ENCODE data around the gene GRIA4.

The GRIA4 gene

GRCh38 chr11:105598371-105598770 lies 11.5 kb upstream of the GRIA4 start:
- H3K4me3 ChIP-seq (ENCODE audit: low read length), result no peak overlapping the region
- no peaks in the 10 kb centered on the region for H3K36me3 ChIP-seq (replicated peaks; ENCODE audit: low read depth, low read length)
- no peaks in the 10 kb centered on the region for H4K20me1 ChIP-seq (ENCODE audit: insufficient read depth, low read length)
- H3K9me3 ChIP-seq (ENCODE audit: insufficient read depth, low read length), result no peaks in the 10 kb centered on the region
- H2AFZ ChIP-seq (ENCODE audit: low read depth, low read length), result no peak overlapping the region
- no peaks in the 10 kb centered on the region for H3K79me2 ChIP-seq (ENCODE audit: low read length)
- TF ChIP-seq, protein P1, sequence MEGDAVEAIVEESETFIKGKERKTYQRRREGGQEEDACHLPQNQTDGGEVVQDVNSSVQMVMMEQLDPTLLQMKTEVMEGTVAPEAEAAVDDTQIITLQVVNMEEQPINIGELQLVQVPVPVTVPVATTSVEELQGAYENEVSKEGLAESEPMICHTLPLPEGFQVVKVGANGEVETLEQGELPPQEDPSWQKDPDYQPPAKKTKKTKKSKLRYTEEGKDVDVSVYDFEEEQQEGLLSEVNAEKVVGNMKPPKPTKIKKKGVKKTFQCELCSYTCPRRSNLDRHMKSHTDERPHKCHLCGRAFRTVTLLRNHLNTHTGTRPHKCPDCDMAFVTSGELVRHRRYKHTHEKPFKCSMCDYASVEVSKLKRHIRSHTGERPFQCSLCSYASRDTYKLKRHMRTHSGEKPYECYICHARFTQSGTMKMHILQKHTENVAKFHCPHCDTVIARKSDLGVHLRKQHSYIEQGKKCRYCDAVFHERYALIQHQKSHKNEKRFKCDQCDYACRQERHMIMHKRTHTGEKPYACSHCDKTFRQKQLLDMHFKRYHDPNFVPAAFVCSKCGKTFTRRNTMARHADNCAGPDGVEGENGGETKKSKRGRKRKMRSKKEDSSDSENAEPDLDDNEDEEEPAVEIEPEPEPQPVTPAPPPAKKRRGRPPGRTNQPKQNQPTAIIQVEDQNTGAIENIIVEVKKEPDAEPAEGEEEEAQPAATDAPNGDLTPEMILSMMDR (IDR thresholded peaks at IDR 0.05; ENCODE audit: low read depth, low read length), result no peak
- no peak for TF ChIP-seq EZH2phosphoT487 (IDR thresholded peaks at IDR 0.05; ENCODE audit: low read depth)
- H3K27ac ChIP-seq (ENCODE audit: low read length), result no peak overlapping the region
- no peaks in the 10 kb centered on the region for H3K4me1 ChIP-seq (ENCODE audit: low read length)
- H3K27me3 ChIP-seq (ENCODE audit: low read depth, low read length), result no peaks in the 10 kb centered on the region
- H3K9ac ChIP-seq (ENCODE audit: low read length), result no peak overlapping the region
- H3K4me2 ChIP-seq (ENCODE audit: low read length), result no peak overlapping the region

DNA sequence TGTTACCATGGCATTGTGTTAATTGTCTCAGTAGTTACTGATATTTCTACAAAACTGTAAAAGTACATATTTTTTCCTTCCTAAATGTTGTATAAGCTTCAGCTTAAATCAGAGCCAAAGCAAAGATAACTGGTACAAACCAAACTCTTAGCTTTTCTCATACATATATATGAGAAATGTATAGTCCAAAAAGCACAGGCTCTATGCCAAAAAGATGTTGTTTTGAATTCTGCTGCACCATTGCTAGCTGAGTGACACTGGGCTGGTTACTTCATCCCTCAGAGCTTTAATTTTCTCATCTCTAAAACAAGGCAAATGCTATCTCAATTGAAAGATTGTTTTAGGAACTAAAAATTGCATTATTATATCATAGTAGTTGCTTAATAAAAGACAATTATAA lies 6.7 kb upstream of the GRIA4 start:
- Histone ChIP-seq H3K9ac (ENCODE audit: low read length) (no peak overlapping the region), H3K4me3 (ENCODE audit: low read length) (no peak overlapping the region), H3K4me2 (ENCODE audit: low read length) (no peak overlapping the region), H3K27ac (ENCODE audit: low read length) (no peak overlapping the region), H3K79me2 (ENCODE audit: low read length) (no peaks in the 10 kb centered on the region), H2AFZ (ENCODE audit: low read depth, low read length) (no peak overlapping the region), H3K27me3 (ENCODE audit: low read depth, low read length) (no peaks in the 10 kb centered on the region), H3K9me3 (ENCODE audit: insufficient read depth, low read length) (no peaks in the 10 kb centered on the region), H3K36me3 (replicated peaks; ENCODE audit: low read depth, low read length) (no peaks in the 10 kb centered on the region), H3K4me1 (ENCODE audit: low read length) (no peaks in the 10 kb centered on the region), H4K20me1 (ENCODE audit: insufficient read depth, low read length) (no peaks in the 10 kb centered on the region)
- TF ChIP-seq, protein P1 (IDR thresholded peaks at IDR 0.05; ENCODE audit: low read depth, low read length), result no peak
- TF ChIP-seq EZH2phosphoT487 (IDR thresholded peaks at IDR 0.05; ENCODE audit: low read depth), result no peak

GRCh38 chr11:105609341-105609781 lies 512 bp upstream of the GRIA4 start:
- H3K36me3 ChIP-seq (replicated peaks; ENCODE audit: low read depth, low read length), result no peaks in the 10 kb centered on the region
- no peaks in the 10 kb centered on the region for H3K9me3 ChIP-seq (ENCODE audit: insufficient read depth, low read length)
- H2AFZ ChIP-seq (ENCODE audit: low read depth, low read length), result no peak overlapping the region
- no peaks in the 10 kb centered on the region for H3K27me3 ChIP-seq (ENCODE audit: low read depth, low read length)
- peak overlapping the region; percentile 47 for H3K4me3 ChIP-seq (ENCODE audit: low read length)
- no peaks in the 10 kb centered on the region for H3K79me2 ChIP-seq (ENCODE audit: low read length)
- no peak overlapping the region for H3K9ac ChIP-seq (ENCODE audit: low read length)
- H3K27ac ChIP-seq (ENCODE audit: low read length), result no peak overlapping the region
- TF ChIP-seq, protein P1 (IDR thresholded peaks at IDR 0.05; ENCODE audit: low read depth, low read length), result no peak
- no peak for TF ChIP-seq EZH2phosphoT487 (IDR thresholded peaks at IDR 0.05; ENCODE audit: low read depth)
- peak overlapping the region; percentile 41 for H3K4me2 ChIP-seq (ENCODE audit: low read length)
- peaks cover 12% of the 10 kb centered on the region for H3K4me1 ChIP-seq (ENCODE audit: low read length)
- no peaks in the 10 kb centered on the region for H4K20me1 ChIP-seq (ENCODE audit: insufficient read depth, low read length)

- TF ChIP-seq, protein P1 (IDR thresholded peaks at IDR 0.05; ENCODE audit: low read depth, low read length), result no peak
- TF ChIP-seq EZH2phosphoT487 (IDR thresholded peaks at IDR 0.05; ENCODE audit: low read depth), result no peak
- Histone ChIP-seq H4K20me1 (ENCODE audit: insufficient read depth, low read length) (no peaks in the 10 kb centered on the region), H3K27ac (ENCODE audit: low read length) (no peak overlapping the region), H2AFZ (ENCODE audit: low read depth, low read length) (no peak overlapping the region), H3K4me3 (ENCODE audit: low read length) (no peak overlapping the region), H3K36me3 (replicated peaks; ENCODE audit: low read depth, low read length) (no peaks in the 10 kb centered on the region), H3K9ac (ENCODE audit: low read length) (no peak overlapping the region), H3K79me2 (ENCODE audit: low read length) (no peaks in the 10 kb centered on the region), H3K4me1 (ENCODE audit: low read length) (peaks cover 12% of the 10 kb centered on the region), H3K4me2 (ENCODE audit: low read length) (no peak overlapping the region), H3K27me3 (ENCODE audit: low read depth, low read length) (no peaks in the 10 kb centered on the region), H3K9me3 (ENCODE audit: insufficient read depth, low read length) (no peaks in the 10 kb centered on the region)
These were observed 1.1 kb downstream of the GRIA4 start for GRCh38 chr11:105610871-105611571.
